ENCODE measurements around the gene MOGAT1.

Gene MOGAT1

DNA sequence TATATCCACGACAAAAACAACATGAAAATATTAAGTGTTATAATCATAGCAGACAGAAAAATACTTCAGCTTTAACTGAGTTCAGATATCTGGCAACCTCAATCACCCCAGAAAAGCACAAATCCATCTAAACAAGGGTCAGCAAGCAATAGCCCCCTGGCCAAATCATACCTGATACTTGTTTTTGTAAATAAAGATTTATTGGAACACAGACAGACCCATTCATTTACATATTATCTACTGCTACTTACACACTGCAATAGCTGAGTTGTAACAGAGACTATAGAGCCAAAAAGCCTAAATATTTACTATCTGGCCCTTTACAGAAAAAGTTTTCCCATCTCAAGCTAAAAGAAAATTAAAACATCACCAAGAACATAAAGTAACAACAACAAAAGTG is 28.3 kb upstream of the MOGAT1 start:
- H3K27ac ChIP-seq: no peak overlapping the region
- H2AFZ ChIP-seq (ENCODE audit: low read depth): no peak overlapping the region
- peaks cover 26% of the 10 kb centered on the region; the same call in 1 of the 2 replicates for H3K79me2 ChIP-seq (ENCODE audit: insufficient read depth, low read depth)
- no peak overlapping the region for H3K4me3 ChIP-seq (IDR thresholded peaks at IDR 0.05; ENCODE audit: insufficient read depth, low read depth, low read length)
- H3K4me2 ChIP-seq: no peak overlapping the region
- no peaks in the 10 kb centered on the region; the same call in 1 of the 2 replicates for H4K20me1 ChIP-seq (ENCODE audit: insufficient read depth)
- H3K9ac ChIP-seq: no peak overlapping the region
- no peak for TF ChIP-seq CTCF (conservative IDR thresholded peaks at IDR 0.05; ENCODE audit: low read depth, low read length)
- peaks cover 19% of the 10 kb centered on the region; the same call in 1 of the 2 replicates for H3K36me3 ChIP-seq (ENCODE audit: insufficient read depth)
- H3K4me1 ChIP-seq (ENCODE audit: low read depth, poor library complexity, severe bottlenecking): peaks cover 34% of the 10 kb centered on the region
- H3K27me3 ChIP-seq (ENCODE audit: insufficient read depth, low read depth): no peaks in the 10 kb centered on the region

- no peak overlapping the region for H3K9ac ChIP-seq
- no peak overlapping the region for H2AFZ ChIP-seq (ENCODE audit: low read depth)
- H3K27ac ChIP-seq: no peak overlapping the region
- H3K36me3 ChIP-seq (ENCODE audit: insufficient read depth): peaks cover 13% of the 10 kb centered on the region; the same call in 1 of the 2 replicates
- no peak for TF ChIP-seq CTCF (conservative IDR thresholded peaks at IDR 0.05; ENCODE audit: low read depth, low read length)
- H3K4me2 ChIP-seq: no peak overlapping the region
- H4K20me1 ChIP-seq (ENCODE audit: insufficient read depth): peaks cover 4% of the 10 kb centered on the region
- H3K4me1 ChIP-seq (ENCODE audit: low read depth, poor library complexity, severe bottlenecking): peaks cover 60% of the 10 kb centered on the region
- H3K79me2 ChIP-seq (ENCODE audit: insufficient read depth, low read depth): peaks cover 54% of the 10 kb centered on the region
- no peak overlapping the region for H3K4me3 ChIP-seq (IDR thresholded peaks at IDR 0.05; ENCODE audit: insufficient read depth, low read depth, low read length)
- no peaks in the 10 kb centered on the region for H3K27me3 ChIP-seq (ENCODE audit: insufficient read depth, low read depth)
Observed at GRCh38 chr2:222646008-222646407, 25.4 kb upstream of the MOGAT1 start.

DNA sequence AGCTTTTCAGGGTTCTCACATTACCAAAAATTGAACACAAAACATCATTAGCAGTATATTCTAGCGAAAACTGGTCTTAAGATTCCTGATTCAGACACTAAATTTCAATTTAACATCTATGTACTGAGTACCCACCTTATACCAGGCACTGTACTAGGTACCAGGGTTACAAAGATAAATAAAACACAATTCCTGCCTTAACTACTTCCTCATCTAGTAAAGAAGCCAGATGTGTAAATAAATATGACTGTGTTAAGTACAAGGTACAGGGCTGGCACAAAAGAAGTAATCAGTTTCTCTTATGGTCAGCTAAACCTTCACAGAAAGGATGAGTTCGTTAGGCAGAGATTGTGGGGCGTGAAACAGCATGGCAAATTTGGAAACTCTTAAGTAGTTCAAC is 21.7 kb upstream of the MOGAT1 start:
- H3K4me1 ChIP-seq (ENCODE audit: low read depth, poor library complexity, severe bottlenecking): peaks cover 93% of the 10 kb centered on the region
- H3K27ac ChIP-seq: no peak overlapping the region
- no peak for TF ChIP-seq CTCF (conservative IDR thresholded peaks at IDR 0.05; ENCODE audit: low read depth, low read length)
- no peak overlapping the region for H3K9ac ChIP-seq
- H3K79me2 ChIP-seq (ENCODE audit: insufficient read depth, low read depth): peaks cover 85% of the 10 kb centered on the region
- no peak overlapping the region for H2AFZ ChIP-seq (ENCODE audit: low read depth)
- H3K4me3 ChIP-seq (IDR thresholded peaks at IDR 0.05; ENCODE audit: insufficient read depth, low read depth, low read length): no peak overlapping the region
- peaks cover 4% of the 10 kb centered on the region for H4K20me1 ChIP-seq (ENCODE audit: insufficient read depth)
- peaks cover 8% of the 10 kb centered on the region; the same call in 1 of the 2 replicates for H3K36me3 ChIP-seq (ENCODE audit: insufficient read depth)
- H3K4me2 ChIP-seq: no peak overlapping the region; the same call in 1 of the 2 replicates
- no peaks in the 10 kb centered on the region for H3K27me3 ChIP-seq (ENCODE audit: insufficient read depth, low read depth)

DNA sequence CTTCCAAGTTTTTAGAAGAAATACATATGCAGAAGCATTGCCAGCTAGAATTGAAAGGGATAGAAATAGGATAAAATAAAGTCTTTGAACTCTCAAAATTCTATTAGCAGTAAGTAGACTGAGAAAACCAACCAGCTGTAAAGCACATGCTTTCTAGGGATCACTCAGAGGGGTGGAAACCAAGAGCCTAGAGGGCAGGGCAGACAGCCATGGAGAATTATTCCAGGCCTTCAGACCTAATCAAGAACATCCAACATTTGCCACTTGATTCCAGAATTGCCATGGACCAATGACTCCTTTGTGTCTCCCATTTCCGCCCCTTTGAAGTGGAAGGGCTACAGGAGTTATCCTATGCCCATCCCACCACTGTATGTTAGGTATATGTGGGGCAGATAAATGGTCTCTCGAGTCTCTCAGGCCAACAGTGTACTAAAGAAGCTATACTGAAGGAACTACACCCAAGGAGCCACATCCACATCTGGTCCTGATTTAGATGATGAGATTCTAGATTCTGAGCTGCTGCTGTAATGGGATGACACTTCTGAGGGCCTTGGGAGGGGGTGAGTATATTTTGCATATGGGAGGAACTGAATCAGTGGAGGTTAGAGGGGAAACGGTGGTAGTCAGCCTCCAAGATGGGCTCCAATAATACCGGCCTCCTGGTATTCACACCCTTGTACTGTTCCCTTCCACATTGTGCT is 19.6 kb upstream of the MOGAT1 start:
- H2AFZ ChIP-seq (ENCODE audit: low read depth): no peak overlapping the region

More for the DNA sequence above, 19.6 kb upstream of the MOGAT1 start:
- Histone ChIP-seq H3K36me3 (ENCODE audit: insufficient read depth) (0 out of 2 replicates have a peak, but pooled peaks cover 3% of the 10 kb centered on the region), H3K4me3 (IDR thresholded peaks at IDR 0.05; ENCODE audit: insufficient read depth, low read depth, low read length) (no peak overlapping the region), H4K20me1 (ENCODE audit: insufficient read depth) (peaks cover 4% of the 10 kb centered on the region), H3K9ac (peak overlapping the region; percentile 82; the same call in 1 of the 2 replicates), H3K79me2 (ENCODE audit: insufficient read depth, low read depth) (peaks cover 79% of the 10 kb centered on the region), H3K4me1 (ENCODE audit: low read depth, poor library complexity, severe bottlenecking) (peaks cover 73% of the 10 kb centered on the region), H3K27me3 (ENCODE audit: insufficient read depth, low read depth) (no peaks in the 10 kb centered on the region), H3K4me2 (peak overlapping the region; percentile 91; the same call in 1 of the 2 replicates), H3K27ac (peak overlapping the region; percentile 93; the same call in 1 of the 2 replicates)
- no peak for TF ChIP-seq CTCF (conservative IDR thresholded peaks at IDR 0.05; ENCODE audit: low read depth, low read length)
